IPS-20b (cell line): ENCODE measurements around the gene PSMD11.
A peak's percentile ranks its signal among the peaks of the same experiment; 100 is the strongest.
"Not testable (repeated sequence)": the region's sequence is repeated elsewhere in the genome, so short reads cannot be mapped to it uniquely, and the experiment has no call there.

Source experiments
- H3K27ac ChIP-seq: one replicate; pipeline ENCODE4 v1.5.1; 2013; ENCODE audit warnings: low read length
- H3K27me3 ChIP-seq: 2 replicates; pipeline ENCODE4 v1.6.1; 2013; ENCODE audit warnings: mild to moderate bottlenecking, low read length, inconsistent platforms; ENCODE audit not compliant: insufficient read depth
- H3K36me3 ChIP-seq: 2 replicates; pipeline ENCODE4 v1.6.1; 2013; ENCODE audit warnings: low read depth, mild to moderate bottlenecking, inconsistent platforms, low read length, moderate library complexity; ENCODE audit not compliant: insufficient read depth
- H3K4me1 ChIP-seq: 2 replicates; pipeline ENCODE4 v1.6.1; 2013; ENCODE audit warnings: mild to moderate bottlenecking, control low read depth, inconsistent platforms, low read length, moderate library complexity; ENCODE audit not compliant: insufficient read depth
- H3K4me3 ChIP-seq: 2 replicates; pipeline ENCODE4 v1.5.1; 2013; ENCODE audit warnings: mild to moderate bottlenecking, low read length, inconsistent platforms
- H3K9ac ChIP-seq: 2 replicates; pipeline ENCODE4 v1.6.1; 2013; ENCODE audit warnings: low read depth, mild to moderate bottlenecking, inconsistent platforms, low read length, moderate library complexity
- H3K9me3 ChIP-seq: 2 replicates; pipeline ENCODE4 v1.6.1; 2013; ENCODE audit warnings: mild to moderate bottlenecking, low read depth, low read length, inconsistent platforms; ENCODE audit not compliant: insufficient read depth

Gene PSMD11

GRCh38 chr17:32516940-32517701, 72.8 kb downstream of the PSMD11 start:
- Histone ChIP-seq H3K36me3 (no peaks in the 10 kb centered on the region), H3K27ac (no peak overlapping the region), H3K27me3 (peaks cover 6% of the 10 kb centered on the region), H3K4me3 (no peak overlapping the region), H3K9ac (peak overlapping the region; percentile 57; the same call in 1 of the 2 replicates), H3K4me1 (peaks cover 42% of the 10 kb centered on the region; the same call in 1 of the 2 replicates), H3K9me3 (no peaks in the 10 kb centered on the region)

- H3K27ac ChIP-seq, result no peak overlapping the region
- H3K9me3 ChIP-seq, result no peaks in the 10 kb centered on the region
- H3K4me1 ChIP-seq, result peaks cover 42% of the 10 kb centered on the region; the same call in 1 of the 2 replicates
- no peak overlapping the region; the same call in 1 of the 2 replicates for H3K4me3 ChIP-seq
- peak overlapping the region; percentile 80; the same call in 1 of the 2 replicates for H3K9ac ChIP-seq
- peaks cover 6% of the 10 kb centered on the region for H3K27me3 ChIP-seq
- H3K36me3 ChIP-seq, result no peaks in the 10 kb centered on the region
Observed at GRCh38 chr17:32517982-32518381, 73.7 kb downstream of the PSMD11 start.

GRCh38 chr17:32518646-32519227, 74.4 kb downstream of the PSMD11 start:
- Histone ChIP-seq H3K4me1 (peaks cover 48% of the 10 kb centered on the region; the same call in 1 of the 2 replicates), H3K4me3 (peak overlapping the region; percentile 62), H3K36me3 (no peaks in the 10 kb centered on the region), H3K9me3 (no peaks in the 10 kb centered on the region), H3K9ac (peak overlapping the region; percentile 80), H3K27me3 (peaks cover 6% of the 10 kb centered on the region), H3K27ac (peak overlapping the region; percentile 7)

- H3K27ac ChIP-seq, result peak overlapping the region; percentile 7
- no peaks in the 10 kb centered on the region for H3K36me3 ChIP-seq
- peak overlapping the region; percentile 85 for H3K9ac ChIP-seq
- no peaks in the 10 kb centered on the region for H3K9me3 ChIP-seq
- peaks cover 6% of the 10 kb centered on the region for H3K27me3 ChIP-seq
- H3K4me3 ChIP-seq, result peak overlapping the region; percentile 64
- peaks cover 52% of the 10 kb centered on the region; the same call in 1 of the 2 replicates for H3K4me1 ChIP-seq
Observed at GRCh38 chr17:32519228-32520103, 75.2 kb downstream of the PSMD11 start.

- peak overlapping the region; percentile 64 for H3K4me3 ChIP-seq
- peak overlapping the region; percentile 85; the same call in 1 of the 2 replicates for H3K9ac ChIP-seq
- H3K36me3 ChIP-seq, result no peaks in the 10 kb centered on the region
- peaks cover 6% of the 10 kb centered on the region for H3K27me3 ChIP-seq
- H3K4me1 ChIP-seq, result peaks cover 49% of the 10 kb centered on the region; the same call in 1 of the 2 replicates
- peak overlapping the region; percentile 3 for H3K27ac ChIP-seq
- H3K9me3 ChIP-seq, result no peaks in the 10 kb centered on the region
Observed at GRCh38 chr17:32520104-32520701, 75.9 kb downstream of the PSMD11 start.

- Histone ChIP-seq H3K4me1 (peaks cover 47% of the 10 kb centered on the region; the same call in 1 of the 2 replicates), H3K4me3 (no peak overlapping the region)
Observed at GRCh38 chr17:32520737-32521404, 76.6 kb downstream of the PSMD11 start.

GRCh38 chr17:32523017-32523680, 78.8 kb downstream of the PSMD11 start:
- no peak overlapping the region for H3K27ac ChIP-seq
- H3K4me3 ChIP-seq, result no peak overlapping the region
- H3K36me3 ChIP-seq, result no peaks in the 10 kb centered on the region
- H3K4me1 ChIP-seq, result peaks cover 32% of the 10 kb centered on the region; the same call in 1 of the 2 replicates
- H3K9ac ChIP-seq, result no peak overlapping the region
- H3K9me3 ChIP-seq, result no peaks in the 10 kb centered on the region
- peaks cover 5% of the 10 kb centered on the region for H3K27me3 ChIP-seq

More at GRCh38 chr17:32520737-32521404, 76.6 kb downstream of the PSMD11 start:
- peak overlapping the region; percentile 85; the same call in 1 of the 2 replicates for H3K9ac ChIP-seq
- no peaks in the 10 kb centered on the region for H3K36me3 ChIP-seq
- H3K9me3 ChIP-seq, result no peaks in the 10 kb centered on the region
- peaks cover 6% of the 10 kb centered on the region for H3K27me3 ChIP-seq
- H3K27ac ChIP-seq, result no peak overlapping the region

GRCh38 chr17:32523827-32524552, 79.7 kb downstream of the PSMD11 start:
- H3K27me3 ChIP-seq, result no peaks in the 10 kb centered on the region

GRCh38 chr17:32524553-32524880, 80.2 kb downstream of the PSMD11 start:
- H3K9ac ChIP-seq, result not testable (repeated sequence)

More at GRCh38 chr17:32523827-32524552, 79.7 kb downstream of the PSMD11 start:
- no peak overlapping the region for H3K27ac ChIP-seq
- peaks cover 27% of the 10 kb centered on the region; the same call in 1 of the 2 replicates for H3K4me1 ChIP-seq
- no peak overlapping the region for H3K9ac ChIP-seq
- H3K4me3 ChIP-seq, result no peak overlapping the region
- no peaks in the 10 kb centered on the region for H3K9me3 ChIP-seq
- H3K36me3 ChIP-seq, result no peaks in the 10 kb centered on the region

GRCh38 chr17:32525122-32525521, 80.8 kb downstream of the PSMD11 start:
- peaks cover 22% of the 10 kb centered on the region; the same call in 1 of the 2 replicates for H3K4me1 ChIP-seq
- no peaks in the 10 kb centered on the region for H3K9me3 ChIP-seq
- H3K4me3 ChIP-seq, result no peak overlapping the region
- no peaks in the 10 kb centered on the region for H3K36me3 ChIP-seq
- H3K9ac ChIP-seq, result no peak overlapping the region
- H3K27ac ChIP-seq, result no peak overlapping the region
- no peaks in the 10 kb centered on the region for H3K27me3 ChIP-seq

More at GRCh38 chr17:32524553-32524880, 80.2 kb downstream of the PSMD11 start:
- not testable (repeated sequence) for H3K4me3 ChIP-seq, H3K9me3 ChIP-seq, H3K27ac ChIP-seq, H3K36me3 ChIP-seq, H3K27me3 ChIP-seq
- H3K4me1 ChIP-seq, result peaks cover 27% of the 10 kb centered on the region; the same call in 1 of the 2 replicates
